ENCODE data around the gene FAM53B.

The FAM53B gene

DNA sequence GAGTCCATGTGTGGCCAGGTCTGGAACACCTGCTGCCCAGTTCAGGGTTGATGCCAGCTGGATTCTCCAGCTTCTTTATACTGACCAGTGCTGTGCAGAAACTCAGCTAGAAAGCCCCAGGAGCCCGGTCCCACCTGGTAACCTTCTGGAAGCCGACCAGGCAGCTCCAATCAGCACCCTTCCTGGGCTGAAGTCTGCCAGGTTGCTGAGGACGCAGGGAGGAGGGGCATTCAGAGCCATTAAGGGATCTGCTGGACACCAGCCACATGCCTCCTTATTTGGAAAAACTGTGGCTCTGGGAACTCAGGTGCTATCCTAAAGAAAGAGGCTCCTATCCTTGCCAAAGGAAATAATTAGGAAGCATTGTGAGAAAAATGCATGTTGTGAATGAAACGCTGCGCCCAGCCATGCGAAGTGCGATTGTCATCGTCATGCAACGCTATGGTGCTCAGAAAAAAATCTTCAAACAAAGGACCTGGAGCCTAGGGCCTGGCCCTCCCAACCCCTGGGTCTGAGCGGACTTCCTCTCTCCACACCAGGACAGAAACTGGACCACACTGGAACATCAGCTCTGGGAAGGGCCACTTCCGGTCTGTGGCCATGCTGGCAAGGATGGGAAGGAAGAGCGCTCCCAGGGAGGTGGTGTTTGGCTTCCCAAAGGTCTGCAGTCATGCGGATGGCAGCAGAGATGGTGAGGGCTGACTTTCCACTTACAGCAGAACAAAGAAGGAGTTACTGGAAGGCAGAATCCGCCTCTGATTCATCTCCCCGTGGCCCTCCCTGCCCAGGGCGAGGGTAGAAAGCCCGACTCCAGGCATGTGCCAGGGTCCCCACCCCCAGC lies 90.1 kb downstream of the FAM53B start:
- Histone ChIP-seq H3K4me1 (no peaks in the 10 kb centered on the region), H3K27me3 (ENCODE audit: low read depth) (no peaks in the 10 kb centered on the region), H3K36me3 (replicated peaks) (no peaks in the 10 kb centered on the region), H3K4me3 (no peak overlapping the region), H3K9me3 (no peaks in the 10 kb centered on the region)
- in situ Hi-C loops (cut with MboI; ENCODE audit: low sequenced_read_pairs), result no loop called here
- no peak for DNase-seq (ENCODE audit: low spot score in 2 of 2)

DNA sequence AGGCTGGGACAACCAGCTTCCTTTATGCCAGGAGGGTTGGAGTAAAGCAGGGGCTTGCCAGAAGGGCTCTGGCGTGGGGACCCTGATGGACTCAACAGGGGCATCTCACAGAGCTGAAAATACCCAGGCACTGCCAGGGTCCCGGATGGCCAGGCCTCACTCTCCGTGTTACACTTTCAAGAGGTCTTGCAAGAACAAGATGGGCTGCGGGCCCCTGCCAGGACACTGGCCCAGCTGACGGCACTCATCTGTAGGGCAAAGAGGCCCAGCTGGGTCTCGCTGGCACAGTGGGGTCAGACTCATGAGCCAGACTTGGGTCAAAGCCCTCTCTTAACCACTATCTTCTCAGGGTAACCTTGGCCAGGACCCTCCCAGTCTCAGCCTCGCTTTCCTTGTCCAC lies 90.9 kb downstream of the FAM53B start:
- Histone ChIP-seq H3K9me3 (no peaks in the 10 kb centered on the region), H3K27me3 (ENCODE audit: low read depth) (no peaks in the 10 kb centered on the region), H3K4me1 (no peaks in the 10 kb centered on the region), H3K36me3 (replicated peaks) (no peaks in the 10 kb centered on the region), H3K4me3 (no peak overlapping the region)
- DNase-seq (ENCODE audit: low spot score in 2 of 2), result no peak
- in situ Hi-C loops (cut with MboI; ENCODE audit: low sequenced_read_pairs), result no loop called here

DNA sequence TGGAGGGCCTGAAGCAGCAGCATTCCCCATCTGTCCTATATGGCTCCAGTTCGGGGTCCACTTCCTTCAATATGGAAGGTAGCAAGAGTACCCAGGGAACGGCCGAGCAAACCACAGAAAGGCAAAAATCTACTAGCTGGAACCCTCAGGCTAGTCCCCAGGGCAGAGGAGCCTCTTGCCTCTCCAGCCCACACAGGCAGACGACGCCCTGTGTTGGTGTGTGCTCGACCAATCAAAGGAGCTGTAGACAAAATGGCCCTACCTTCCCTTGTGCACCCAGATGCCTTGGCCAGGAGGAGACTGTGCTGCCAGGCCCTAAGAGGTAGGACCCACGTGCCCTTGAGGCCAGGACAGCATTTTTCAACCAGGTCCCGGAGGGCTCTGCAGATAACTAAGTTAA lies 91.5 kb downstream of the FAM53B start:
- H3K36me3 ChIP-seq (replicated peaks), result no peaks in the 10 kb centered on the region; the same call in 1 of the 2 replicates
- no peak overlapping the region for H3K4me3 ChIP-seq
- no peaks in the 10 kb centered on the region for H3K27me3 ChIP-seq (ENCODE audit: low read depth)
- H3K4me1 ChIP-seq, result no peaks in the 10 kb centered on the region
- in situ Hi-C loops (cut with MboI; ENCODE audit: low sequenced_read_pairs), result no loop called here
- no peak for DNase-seq (ENCODE audit: low spot score in 2 of 2)
- H3K9me3 ChIP-seq, result no peaks in the 10 kb centered on the region

DNA sequence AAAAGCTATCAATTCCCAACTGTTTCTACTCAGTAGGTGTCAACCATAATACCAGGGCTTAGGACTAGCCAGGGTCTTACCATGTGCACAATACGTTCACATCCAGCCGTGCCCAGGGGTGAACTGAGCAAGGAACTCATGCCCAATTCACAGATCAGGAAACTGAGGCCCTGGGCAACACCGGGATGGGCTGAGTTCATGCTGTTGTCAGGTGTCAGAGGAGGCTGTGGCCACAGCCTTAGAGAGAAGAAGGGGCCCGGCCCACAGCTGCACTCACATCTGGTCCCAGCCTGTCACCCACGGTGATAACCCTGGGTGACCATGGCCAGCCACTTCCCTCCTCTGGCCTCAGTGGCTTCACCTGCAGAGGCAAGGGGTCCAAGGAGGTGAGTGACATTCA lies 92.0 kb downstream of the FAM53B start:
- no peaks in the 10 kb centered on the region; the same call in 1 of the 2 replicates for H3K36me3 ChIP-seq (replicated peaks)
- H3K27me3 ChIP-seq (ENCODE audit: low read depth), result no peaks in the 10 kb centered on the region
- no peaks in the 10 kb centered on the region for H3K9me3 ChIP-seq
- no peaks in the 10 kb centered on the region for H3K4me1 ChIP-seq
- in situ Hi-C loops (cut with MboI; ENCODE audit: low sequenced_read_pairs), result no loop called here
- H3K4me3 ChIP-seq, result no peak overlapping the region
- no peak for DNase-seq (ENCODE audit: low spot score in 2 of 2)

DNA sequence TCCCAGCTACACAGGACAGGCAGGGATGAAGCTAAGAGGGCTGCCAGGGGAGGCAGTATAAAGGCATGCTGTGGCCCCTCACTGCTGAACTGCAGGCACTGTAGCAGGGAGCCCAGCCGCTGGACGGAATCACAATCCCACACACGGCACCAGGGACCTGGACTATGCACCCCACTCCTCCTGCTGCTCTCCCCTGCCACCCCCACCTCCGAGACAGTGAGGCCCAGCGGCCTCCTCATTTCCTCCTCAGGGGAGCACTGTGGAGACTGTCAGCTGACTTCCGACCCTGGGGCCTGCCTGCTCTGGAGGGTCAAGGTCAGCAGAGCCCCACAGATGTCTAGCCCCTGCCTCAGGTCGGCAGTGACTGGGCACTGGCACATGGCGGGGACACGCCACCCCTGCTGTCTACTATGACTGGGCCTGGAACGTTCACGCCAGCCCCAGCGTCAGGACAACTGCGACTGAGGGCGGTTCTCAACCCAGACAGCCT lies 92.7 kb downstream of the FAM53B start:
- DNase-seq (ENCODE audit: low spot score in 2 of 2), result no peak
- Histone ChIP-seq H3K36me3 (replicated peaks) (no peaks in the 10 kb centered on the region; the same call in 1 of the 2 replicates), H3K27me3 (ENCODE audit: low read depth) (no peaks in the 10 kb centered on the region), H3K4me3 (no peak overlapping the region), H3K9me3 (no peaks in the 10 kb centered on the region), H3K4me1 (no peaks in the 10 kb centered on the region)
- in situ Hi-C loops (cut with MboI; ENCODE audit: low sequenced_read_pairs), result no loop called here

DNA sequence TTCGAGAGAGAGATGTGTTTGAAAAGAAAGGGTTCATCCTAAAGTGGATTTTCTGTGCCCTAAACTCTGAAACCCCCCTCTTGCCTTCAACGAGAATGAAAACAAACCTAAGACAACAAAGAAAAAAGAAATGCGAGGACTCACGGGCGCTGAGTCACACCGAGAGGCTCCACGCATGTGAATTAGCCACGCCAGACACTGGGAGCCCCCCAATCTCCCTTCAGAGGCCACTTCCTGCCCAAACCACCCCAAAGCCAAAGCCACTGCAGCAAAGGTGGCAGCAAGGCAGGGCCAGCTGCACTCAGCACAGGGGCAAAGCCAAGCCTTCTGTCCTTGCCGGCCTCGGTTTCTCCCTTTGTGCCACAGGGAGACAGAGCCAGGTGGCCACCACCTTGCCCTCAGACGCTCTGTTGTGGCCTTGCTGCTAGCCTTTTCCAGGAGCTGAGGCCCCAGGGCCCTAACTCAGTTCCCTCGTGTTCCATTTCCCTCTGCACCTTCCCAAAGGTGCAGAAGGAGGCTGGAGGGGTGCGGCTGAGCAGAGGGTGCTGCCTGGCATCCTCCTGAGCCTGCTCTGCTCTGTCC lies 93.3 kb downstream of the FAM53B start:
- H3K4me3 ChIP-seq, result no peak overlapping the region
- no peaks in the 10 kb centered on the region for H3K9me3 ChIP-seq
- no peaks in the 10 kb centered on the region for H3K27me3 ChIP-seq (ENCODE audit: low read depth)
- H3K36me3 ChIP-seq (replicated peaks), result no peaks in the 10 kb centered on the region; the same call in 1 of the 2 replicates
- in situ Hi-C loops (cut with MboI; ENCODE audit: low sequenced_read_pairs), result no loop called here
- no peaks in the 10 kb centered on the region for H3K4me1 ChIP-seq
- DNase-seq (ENCODE audit: low spot score in 2 of 2), result no peak

DNA sequence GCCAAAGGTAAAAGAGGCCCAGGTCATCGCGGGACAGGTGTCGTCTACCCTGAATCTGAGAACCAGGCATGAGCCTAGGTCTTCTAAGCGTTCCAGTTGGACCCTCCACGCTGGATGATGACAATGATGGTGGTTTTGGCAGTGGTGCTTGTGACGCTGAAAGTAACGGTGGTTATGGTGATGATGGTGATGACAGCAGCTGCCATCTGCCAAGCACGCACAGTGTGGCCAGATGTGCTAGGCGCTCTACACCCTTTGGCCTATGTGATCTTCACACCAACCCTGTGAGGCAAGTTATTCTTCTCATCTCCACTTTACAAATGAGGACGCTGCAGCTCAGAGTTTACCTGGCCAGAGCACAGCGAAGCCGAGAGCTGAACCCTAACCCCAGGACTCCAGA lies 93.9 kb downstream of the FAM53B start:
- Histone ChIP-seq H3K27me3 (ENCODE audit: low read depth) (no peaks in the 10 kb centered on the region), H3K4me3 (no peak overlapping the region), H3K36me3 (replicated peaks) (no peaks in the 10 kb centered on the region; the same call in 1 of the 2 replicates), H3K9me3 (no peaks in the 10 kb centered on the region), H3K4me1 (no peaks in the 10 kb centered on the region)
- in situ Hi-C loops (cut with MboI; ENCODE audit: low sequenced_read_pairs), result no loop called here
- DNase-seq (ENCODE audit: low spot score in 2 of 2), result no peak

DNA sequence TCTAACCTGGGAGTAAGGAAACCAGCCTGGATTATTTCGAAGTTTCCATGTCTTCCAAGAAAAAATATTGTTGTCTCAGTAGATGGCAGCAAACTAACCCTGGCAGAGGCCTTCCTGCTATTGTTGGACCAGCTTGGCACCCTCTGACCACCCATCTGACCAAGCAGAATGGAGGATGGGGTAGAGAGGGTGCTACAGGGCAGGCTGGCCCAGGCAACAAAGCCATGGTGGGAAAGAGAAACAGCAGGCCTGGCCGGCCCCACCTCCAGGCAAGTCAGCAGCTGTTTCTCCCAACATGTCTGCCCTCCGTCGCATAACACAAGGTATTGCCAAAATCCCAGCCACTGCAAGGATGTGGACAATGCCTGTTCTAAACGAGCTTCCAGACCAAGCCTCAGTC lies 95.0 kb downstream of the FAM53B start:
- Histone ChIP-seq H3K4me3 (no peak overlapping the region), H3K4me1 (no peaks in the 10 kb centered on the region), H3K27me3 (ENCODE audit: low read depth) (no peaks in the 10 kb centered on the region), H3K9me3 (no peaks in the 10 kb centered on the region), H3K36me3 (replicated peaks) (no peaks in the 10 kb centered on the region; the same call in 1 of the 2 replicates)
- DNase-seq (ENCODE audit: low spot score in 2 of 2), result no peak
- in situ Hi-C loops (cut with MboI; ENCODE audit: low sequenced_read_pairs), result no loop called here

DNA sequence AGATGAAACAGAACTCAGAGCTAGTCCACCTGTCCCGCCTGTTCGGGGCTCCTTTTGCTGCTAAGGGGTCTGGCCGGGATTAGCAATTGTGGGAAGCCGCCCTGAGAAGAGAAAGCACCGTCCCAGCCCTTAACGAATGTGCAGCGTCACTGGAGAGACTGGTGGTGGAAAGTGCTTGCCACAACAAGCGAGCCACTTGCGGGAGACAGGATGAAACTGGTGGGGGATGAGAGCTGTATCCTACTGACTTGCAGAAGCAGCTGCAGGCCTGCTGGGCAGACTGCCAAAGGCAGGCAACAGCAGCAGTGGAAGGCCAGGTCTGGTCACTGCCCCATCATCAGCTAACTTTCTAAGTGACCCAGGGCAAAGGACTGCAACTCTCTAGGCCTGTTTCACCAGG lies 95.4 kb downstream of the FAM53B start:
- Histone ChIP-seq H3K27me3 (ENCODE audit: low read depth) (no peaks in the 10 kb centered on the region), H3K9me3 (no peaks in the 10 kb centered on the region), H3K4me3 (no peak overlapping the region), H3K4me1 (no peaks in the 10 kb centered on the region), H3K36me3 (replicated peaks) (no peaks in the 10 kb centered on the region; the same call in 1 of the 2 replicates)
- no peak for DNase-seq (ENCODE audit: low spot score in 2 of 2)
- in situ Hi-C loops (cut with MboI; ENCODE audit: low sequenced_read_pairs), result no loop called here

DNA sequence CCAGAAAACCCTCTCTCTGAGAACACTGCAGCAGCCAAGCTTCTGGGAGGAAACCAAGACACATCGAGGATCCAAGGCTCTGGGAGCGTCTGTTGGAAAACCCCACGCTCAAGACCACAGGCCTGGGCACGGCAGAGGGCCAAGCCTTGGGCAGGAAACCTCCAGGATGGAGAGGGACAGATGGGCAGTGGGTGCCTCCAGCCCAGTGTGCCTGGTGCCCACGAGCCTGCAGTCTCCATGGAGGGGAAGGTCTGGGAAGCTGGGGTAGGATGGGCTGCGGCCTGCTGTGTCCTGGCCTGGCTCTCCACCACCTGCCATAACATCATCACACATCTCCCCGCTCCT lies 96.1 kb downstream of the FAM53B start:
- Histone ChIP-seq H3K36me3 (replicated peaks) (no peaks in the 10 kb centered on the region; the same call in 1 of the 2 replicates), H3K9me3 (no peaks in the 10 kb centered on the region), H3K4me3 (no peak overlapping the region), H3K27me3 (ENCODE audit: low read depth) (no peaks in the 10 kb centered on the region), H3K4me1 (no peaks in the 10 kb centered on the region)
- in situ Hi-C loops (cut with MboI; ENCODE audit: low sequenced_read_pairs), result no loop called here
- DNase-seq (ENCODE audit: low spot score in 2 of 2), result no peak

DNA sequence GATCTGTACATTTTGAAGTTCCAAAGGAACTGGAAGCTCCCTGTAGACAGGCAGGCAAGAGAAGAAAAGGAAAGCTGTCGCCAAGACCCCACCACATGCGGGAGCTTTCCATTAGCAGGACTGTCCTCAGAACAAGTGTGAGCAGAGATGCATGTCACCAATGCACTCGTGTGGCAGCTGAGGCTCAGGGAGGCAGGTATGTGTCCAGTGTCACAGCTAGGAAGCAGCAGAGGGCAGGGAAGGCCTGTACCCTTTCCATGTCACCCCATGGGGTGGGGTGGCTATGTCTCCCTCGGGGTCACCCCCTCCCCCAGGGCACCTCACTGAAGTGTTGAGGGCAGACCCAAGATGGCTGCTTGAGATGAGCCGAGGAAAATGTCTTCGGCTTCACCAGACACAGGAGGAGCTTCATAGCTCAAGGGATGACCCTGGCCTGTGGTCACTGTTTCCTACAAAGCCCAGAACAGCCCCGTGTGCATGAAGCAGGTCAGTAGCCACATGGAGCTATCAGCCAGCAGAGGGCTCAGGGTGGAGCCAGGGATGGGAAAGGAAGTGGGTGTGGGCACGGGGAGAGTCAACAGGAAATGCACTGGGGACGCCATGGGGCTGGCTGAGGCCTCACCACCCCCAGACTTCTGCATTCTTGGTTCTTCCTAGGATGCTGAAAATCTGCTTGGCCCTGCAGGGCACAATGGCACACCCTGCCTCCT lies 96.6 kb downstream of the FAM53B start:
- no peak for DNase-seq (ENCODE audit: low spot score in 2 of 2)
- Histone ChIP-seq H3K4me3 (no peak overlapping the region), H3K9me3 (no peaks in the 10 kb centered on the region), H3K4me1 (no peaks in the 10 kb centered on the region), H3K27me3 (ENCODE audit: low read depth) (no peaks in the 10 kb centered on the region), H3K36me3 (replicated peaks) (no peaks in the 10 kb centered on the region; the same call in 1 of the 2 replicates)
- in situ Hi-C loops (cut with MboI; ENCODE audit: low sequenced_read_pairs), result no loop called here

DNA sequence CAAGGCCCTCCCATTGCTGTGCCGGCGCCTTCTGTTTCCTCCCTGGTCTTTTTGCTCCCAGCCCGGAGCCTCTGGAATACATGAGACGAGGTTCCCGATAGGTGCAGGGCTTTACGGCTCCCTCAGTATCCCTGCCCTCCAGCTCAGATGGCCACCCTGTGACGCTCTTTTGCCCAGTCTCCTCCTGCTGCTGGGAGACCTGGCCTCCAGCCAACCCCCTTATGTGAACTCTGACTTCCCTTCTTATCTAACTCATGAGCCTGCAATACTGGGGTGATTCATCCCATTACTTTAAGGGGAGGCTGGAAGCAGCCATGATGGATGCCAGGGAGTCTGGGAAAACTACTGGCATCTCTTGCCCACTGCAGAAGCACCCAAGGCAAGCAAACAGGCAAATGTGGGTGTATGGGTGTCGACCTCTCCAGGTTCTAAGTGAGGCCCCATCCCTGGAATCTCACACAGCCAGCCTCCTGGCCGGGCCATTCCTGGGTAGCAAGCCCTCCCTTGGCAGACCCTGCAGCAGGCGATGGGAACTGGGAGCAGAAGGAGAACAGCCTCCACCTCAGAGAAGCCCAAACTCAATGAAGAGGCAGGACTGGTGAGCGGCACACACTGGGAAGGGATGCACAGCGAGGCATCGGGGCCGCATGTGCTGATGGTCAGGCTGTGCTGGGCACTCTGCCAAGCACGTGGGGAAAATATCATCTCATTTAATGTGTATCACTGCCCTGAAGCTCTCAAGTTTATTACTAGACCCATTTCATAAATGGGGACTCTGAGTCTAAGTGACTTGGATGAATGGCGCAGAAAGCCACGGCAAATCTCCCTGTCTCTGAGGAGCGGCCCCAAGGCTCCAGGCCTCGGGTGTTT lies 97.5 kb downstream of the FAM53B start:
- Histone ChIP-seq H3K36me3 (replicated peaks) (peaks cover 3% of the 10 kb centered on the region), H3K4me3 (no peak overlapping the region), H3K27me3 (ENCODE audit: low read depth) (no peaks in the 10 kb centered on the region), H3K9me3 (no peaks in the 10 kb centered on the region), H3K4me1 (no peaks in the 10 kb centered on the region)
- in situ Hi-C loops (cut with MboI; ENCODE audit: low sequenced_read_pairs), result no loop called here
- DNase-seq (ENCODE audit: low spot score in 2 of 2), result no peak

DNA sequence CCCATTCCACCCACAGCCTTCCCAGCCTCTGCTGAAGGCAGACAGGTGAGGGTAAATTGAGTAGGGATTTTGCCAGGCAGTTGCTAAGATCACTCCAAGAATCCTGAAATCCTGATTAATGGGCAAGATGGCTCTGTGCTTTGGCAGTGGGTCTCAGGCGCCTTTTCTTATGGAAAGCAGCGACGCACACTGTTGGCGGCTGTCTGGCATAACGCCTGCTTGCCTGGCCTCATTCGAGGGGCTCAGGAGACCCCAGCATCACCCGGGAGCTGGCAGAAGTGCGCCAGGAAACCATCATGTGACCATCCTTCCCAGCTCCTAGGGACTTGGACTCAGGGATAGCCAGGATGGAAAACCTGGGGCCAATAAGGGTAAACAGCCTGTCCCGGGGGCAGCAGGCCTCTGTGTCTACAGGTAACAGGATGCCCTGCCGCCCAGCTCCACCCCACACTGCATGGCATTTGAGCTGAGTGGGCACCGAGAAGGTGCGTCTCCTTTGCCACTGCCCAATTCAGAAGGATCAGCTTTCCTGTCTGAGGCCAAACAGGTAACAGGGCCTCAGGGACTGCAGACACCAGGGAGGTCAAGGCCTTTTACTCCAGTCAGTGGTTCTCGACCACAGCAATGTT lies 98.6 kb downstream of the FAM53B start:
- Histone ChIP-seq H3K27me3 (ENCODE audit: low read depth) (no peaks in the 10 kb centered on the region), H3K4me1 (no peaks in the 10 kb centered on the region), H3K36me3 (replicated peaks) (peaks cover 3% of the 10 kb centered on the region), H3K9me3 (no peaks in the 10 kb centered on the region), H3K4me3 (no peak overlapping the region)
- in situ Hi-C loops (cut with MboI; ENCODE audit: low sequenced_read_pairs), result no loop called here
- no peak for DNase-seq (ENCODE audit: low spot score in 2 of 2)

Data from HAP-1 (cell line).